Spleen (tissue), 7 donors: ENCODE results near the gene FAM180B.

Experiments used
- CTCF ChIP-seq, 11 experiments: fragments of 200-600 bp in 7 of 11; fragments of 450-650 bp in 4 of 11; sonication (generic) in 4 of 11; IDR thresholded peaks in 8 of 11; conservative IDR thresholded peaks in 3 of 11; 1 replicate in 7 of 11; 2 replicates in 4 of 11; pipeline versions ENCODE4 v1.4.0 to v1.8.0; 2016 to 2021; ENCODE audit warnings: antibody characterized with exemption in 11 of 11, inconsistent platforms in 4 of 11, mild to moderate bottlenecking in 1 of 11
- POLR2A ChIP-seq, 3 donors: fragments of 450-650 bp; IDR thresholded peaks; one replicate each; pipeline ENCODE4 v1.5.1; 2017; ENCODE audit warnings: antibody characterized with exemption in 3 of 3, mild to moderate bottlenecking in 1 of 3
- POLR2AphosphoS5 ChIP-seq, 3 donors: sonication (generic); formaldehyde crosslinking; IDR thresholded peaks; one replicate each; pipeline ENCODE4 v1.5.1; 2017; ENCODE audit warnings: antibody characterized with exemption in 3 of 3
- donor health status: DM: no; HTN: no; CAD: no; lungs with moderate emphysema.
- donor health status: DM: no; HTN: no; CAD: no.
- donor health status: DM: no; HTN: no; CAD: no.

GRCh38 chr11:47578524-47579494 is 7.7 kb upstream of the FAM180B start, which contains the start of the genes KBTBD4 and NDUFS3:
- TF ChIP-seq POLR2A (IDR thresholded peaks at IDR 0.05) = peak in 1 of 3 donors; percentile 74
- TF ChIP-seq CTCF (IDR thresholded peaks at IDR 0.05 in 8 of 11, conservative IDR thresholded peaks at IDR 0.05 in 3 of 11) = peak in 2 of 11 experiments; percentile 17 to 21
- TF ChIP-seq POLR2AphosphoS5 (IDR thresholded peaks at IDR 0.05) = peak; percentile 95 to 97 (median 96)
